H1 (cell line): ENCODE data around the gene UMAD1. TPM values are rescaled to one million over a fixed set of nuclear protein-coding genes. Genes with fewer than 3 reads are reported as not detected.

Experiments
- CTCF ChIA-PET: fragments of 300-600 bp; sonication (Branson Sonifier 250); formaldehyde crosslinking; loops from one replicate; lab custom pipeline; 2021; ENCODE audit not compliant: partially characterized antibody; lab: Charles Lee
- POLR2A ChIA-PET: fragments of 300-600 bp; sonication (Branson Sonifier 250); formaldehyde crosslinking; loops from one replicate; lab custom pipeline; 2021; ENCODE audit warnings: inconsistent platforms; ENCODE audit not compliant: partially characterized antibody; lab: Charles Lee
- DNase-seq, 2 experiments: peaks; one replicate each; pipeline versions ENCODE4 v3.0.0 to v3.0.0-alpha.2; 2010 to 2022; ENCODE audit warnings: low spot score in 2 of 2, low read depth in 1 of 2, mixed read lengths in 1 of 2
- FAIRE-seq: peaks from 2 replicates; lab custom pipeline; 2011; peaks lifted over from hg19 to GRCh38; lab: Jason Lieb, UNC
- H2AFZ ChIP-seq: 2 replicates; pipeline ENCODE4 v1.8.1; 2012; ENCODE audit warnings: low read length, inconsistent platforms
- H2AK5ac ChIP-seq: 2 replicates; pipeline ENCODE4 v1.6.1; 2013; ENCODE audit warnings: low read depth, low read length
- H2BK120ac ChIP-seq: replicated peaks from 2 replicates; pipeline ENCODE3; 2013; ENCODE audit warnings: low read depth, low read length, inconsistent platforms
- H2BK12ac ChIP-seq: 2 replicates; pipeline ENCODE4 v1.6.1; 2013; ENCODE audit warnings: low read depth, low read length
- H2BK15ac ChIP-seq: 2 replicates; pipeline ENCODE4 v1.6.1; 2013; ENCODE audit warnings: low read length
- H2BK20ac ChIP-seq: 2 replicates; pipeline ENCODE4 v1.6.1; 2013; ENCODE audit warnings: low read length
- H2BK5ac ChIP-seq: 2 replicates; pipeline ENCODE4 v1.6.1; 2013; ENCODE audit warnings: low read depth, low read length
- H3K14ac ChIP-seq: 2 replicates; pipeline ENCODE4 v1.6.1; 2013; ENCODE audit warnings: inconsistent platforms; ENCODE audit not compliant: insufficient read length
- H3K18ac ChIP-seq: 2 replicates; pipeline ENCODE4 v1.6.1; 2013; ENCODE audit warnings: low read length; ENCODE audit errors: extremely low read depth
- H3K23ac ChIP-seq: 2 replicates; pipeline ENCODE4 v1.6.1; 2013; ENCODE audit warnings: inconsistent platforms; ENCODE audit not compliant: insufficient read length
- H3K23me2 ChIP-seq: 2 replicates; pipeline ENCODE4 v1.6.1; 2013; ENCODE audit warnings: low read depth, low read length
- H3K27ac ChIP-seq: 2 replicates; pipeline ENCODE4 v1.6.1; 2011; ENCODE audit warnings: low read depth, low read length, inconsistent platforms
- H3K27me3 ChIP-seq, 4 experiments: replicated peaks in 1 of 4; 1 replicate in 1 of 4; 2 replicates in 3 of 4; pipeline versions ENCODE4 v1.6.1 to v1.8.1; 2011 to 2013; ENCODE audit warnings: low read length in 3 of 4, mild to moderate bottlenecking in 3 of 4, inconsistent platforms in 2 of 4, mixed read lengths in 2 of 4, moderate library complexity in 1 of 4; ENCODE audit not compliant: control insufficient read depth in 3 of 4, insufficient read depth in 3 of 4; ENCODE audit errors: extremely low read depth in 1 of 4
- H3K36me3 ChIP-seq, 4 experiments: 2 replicates each; pipeline versions ENCODE4 v1.6.1 to v1.8.1; 2011 to 2013; ENCODE audit warnings: mild to moderate bottlenecking in 4 of 4, low read length in 3 of 4, moderate library complexity in 2 of 4, control low read depth in 1 of 4, inconsistent platforms in 1 of 4; ENCODE audit not compliant: insufficient read depth in 4 of 4, control insufficient read depth in 2 of 4
- H3K4ac ChIP-seq: replicated peaks from 2 replicates; pipeline ENCODE3; 2013; ENCODE audit warnings: low read length, low read depth, mixed read lengths, inconsistent platforms; ENCODE audit not compliant: insufficient read length
- H3K4me1 ChIP-seq, 4 experiments: replicated peaks in 1 of 4; 1 replicate in 1 of 4; 2 replicates in 3 of 4; pipeline versions ENCODE4 v1.6.1 to v1.8.1; 2011 to 2013; ENCODE audit warnings: low read length in 3 of 4, inconsistent platforms in 2 of 4, mixed read lengths in 1 of 4; ENCODE audit not compliant: insufficient read depth in 4 of 4, control insufficient read depth in 3 of 4
- H3K4me2 ChIP-seq, 2 experiments: 2 replicates each; pipeline versions ENCODE4 v1.6.1 to v1.8.1; 2011 to 2013; ENCODE audit warnings: low read depth in 2 of 2, low read length in 2 of 2, control low read depth in 1 of 2, inconsistent platforms in 1 of 2, mild to moderate bottlenecking in 1 of 2; ENCODE audit not compliant: insufficient read depth in 1 of 2
- H3K4me3 ChIP-seq, 4 experiments: fragments of 200-600, 300-600 bp in 1 of 4; sonication (generic), shearing (Covaris generic), sonication (Bioruptor Twin) in 1 of 4; 2 replicates each; pipeline versions ENCODE4 v1.5.1 to v1.8.1; 2011 to 2016; ENCODE audit warnings: low read length in 4 of 4, low read depth in 3 of 4, control low read depth in 2 of 4, inconsistent platforms in 2 of 4, mild to moderate bottlenecking in 2 of 4, mixed read lengths in 1 of 4, moderate library complexity in 1 of 4; ENCODE audit not compliant: insufficient read depth in 2 of 4; ENCODE audit errors: extremely low read depth in 1 of 4
- H3K56ac ChIP-seq: replicated peaks from 2 replicates; pipeline ENCODE3; 2013; ENCODE audit warnings: low read depth, mild to moderate bottlenecking, mixed read lengths, low read length, inconsistent platforms; ENCODE audit not compliant: insufficient read length
- H3K79me1 ChIP-seq: 2 replicates; pipeline ENCODE4 v1.6.1; 2013; ENCODE audit warnings: low read depth, low read length, control low read depth
- H3K79me2 ChIP-seq, 2 experiments: 2 replicates each; pipeline versions ENCODE4 v1.6.1 to v1.8.1; 2012 to 2013; ENCODE audit warnings: low read length in 2 of 2, mild to moderate bottlenecking in 2 of 2, inconsistent platforms in 1 of 2; ENCODE audit not compliant: insufficient read depth in 2 of 2, control insufficient read depth in 1 of 2
- H3K9ac ChIP-seq, 4 experiments: replicated peaks in 1 of 4; 1 replicate in 1 of 4; 2 replicates in 3 of 4; pipeline versions ENCODE4 v1.6.1 to v1.8.1; 2011 to 2013; ENCODE audit warnings: low read depth in 3 of 4, low read length in 3 of 4, control low read depth in 2 of 4, mild to moderate bottlenecking in 2 of 4, moderate library complexity in 2 of 4, inconsistent platforms in 1 of 4; ENCODE audit errors: extremely low read depth in 1 of 4
- H3K9me3 ChIP-seq, 2 experiments: 2 replicates each; pipeline versions ENCODE4 v1.6.1 to v1.8.1; 2012 to 2013; ENCODE audit warnings: mild to moderate bottlenecking in 2 of 2, moderate library complexity in 2 of 2, control low read depth in 1 of 2, inconsistent platforms in 1 of 2, low read depth in 1 of 2, low read length in 1 of 2, mixed read lengths in 1 of 2; ENCODE audit not compliant: insufficient read depth in 2 of 2
- H4K20me1 ChIP-seq, 2 experiments: replicated peaks in 1 of 2; 2 replicates each; pipeline versions ENCODE3 to v1.8.1; 2011 to 2013; ENCODE audit warnings: inconsistent platforms in 2 of 2, low read length in 2 of 2, mild to moderate bottlenecking in 1 of 2; ENCODE audit not compliant: insufficient read depth in 2 of 2, control insufficient read depth in 1 of 2
- H4K5ac ChIP-seq: 2 replicates; pipeline ENCODE4 v1.6.1; 2013; ENCODE audit warnings: low read length, low read depth, mixed read lengths, inconsistent platforms; ENCODE audit not compliant: insufficient read length
- H4K8ac ChIP-seq: 2 replicates; pipeline ENCODE4 v1.8.0; 2013; ENCODE audit warnings: mild to moderate bottlenecking, moderate library complexity, low read length, inconsistent platforms; ENCODE audit not compliant: insufficient read depth; ENCODE audit errors: extremely low read depth
- H4K91ac ChIP-seq: replicated peaks from 2 replicates; pipeline ENCODE3; 2013; ENCODE audit warnings: low read length, mixed read lengths, inconsistent platforms; ENCODE audit not compliant: insufficient read length
- BACH1 ChIP-seq: IDR thresholded peaks from 2 replicates; pipeline ENCODE4 v1.6.1; 2012; ENCODE audit warnings: low read length, improper control_type of control experiment
- FOSL1 ChIP-seq: IDR thresholded peaks from 2 replicates; pipeline ENCODE4 v1.6.1; 2011; ENCODE audit warnings: mild to moderate bottlenecking, low read depth, low read length, moderate library complexity; ENCODE audit not compliant: insufficient read depth
- SIX5 ChIP-seq: IDR thresholded peaks from 2 replicates; pipeline ENCODE4 v1.6.1; 2011; ENCODE audit warnings: mild to moderate bottlenecking, low read depth, low read length
- TAF1 ChIP-seq: IDR thresholded peaks from 2 replicates; pipeline ENCODE4 v1.6.1; 2011; ENCODE audit warnings: mild to moderate bottlenecking, low read depth, low read length
- WGBS, 2 experiments: shearing (Covaris generic) in 1 of 2; methylation state at CpG; one replicate each; pipeline versions ENCODE4 v1.1.6 to v1.1.7; 2013 to 2015; ENCODE audit warnings: low lambda C conversion rate in 2 of 2, mixed read lengths in 2 of 2, inconsistent platforms in 1 of 2, low coverage in 1 of 2, missing lambda C conversion rate in 1 of 2; ENCODE audit not compliant: insufficient replicate concordance in 2 of 2, insufficient coverage in 1 of 2, insufficient read length in 1 of 2; ENCODE audit errors: extremely low coverage in 1 of 2, missing lambda C conversion rate in 1 of 2; 5-methylcytosine and 5-hydroxymethylcytosine counted together
- polyA plus RNA-seq, 7 experiments: library from polyadenylated mRNA; depleted of rRNA in 3 of 7; stranded (reverse) in 5 of 7; unstranded in 2 of 7; fragments of >200 nt in 5 of 7; fragments of 200-250 nt in 2 of 7; gene quantifications; 1 replicate in 5 of 7; 2 replicates in 1 of 7; 4 replicates in 1 of 7; pipeline versions ENCODE4 v1.2.1 to v1.2.3, GENCODE V29; 2011 to 2013; ENCODE audit warnings: missing spikeins in 2 of 7, mixed read lengths in 2 of 7
- total RNA-seq: library from RNA; stranded (reverse); fragmentation: NEBNext Ultra II Directional; extraction: Animal tissue kit (Norgen Biotek cat#: 25700); gene quantifications from 2 replicates; pipeline ENCODE4 v1.2.1, GENCODE V29; 2021

The UMAD1 gene
- total and polyA plus RNA-seq, 2 of the 8 experiments (the other 6 are each of a cell fraction or from before 2014, with no cell fraction given) = 10.4 to 12.3 TPM

DNA sequence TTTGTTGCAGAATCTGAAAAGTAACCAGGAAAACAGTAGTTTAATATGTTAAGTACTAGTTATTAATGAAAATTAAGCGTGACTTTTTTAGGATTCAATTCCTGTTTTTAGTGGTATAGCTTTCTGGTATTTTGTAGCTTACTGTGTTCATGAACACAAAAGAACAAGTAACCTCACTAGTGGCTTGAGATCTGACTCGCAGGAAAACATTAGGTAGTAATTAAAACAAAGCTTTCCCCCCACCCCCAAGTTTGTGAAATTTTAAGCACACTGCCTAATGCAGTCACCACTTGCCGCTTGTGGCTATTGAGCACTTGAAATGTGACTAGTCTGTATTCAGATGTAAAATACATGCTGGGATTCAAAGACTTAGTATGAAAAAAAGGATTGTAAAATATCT is 180.4 kb downstream of the UMAD1 start:
- no peak overlapping the region for H4K8ac ChIP-seq
- H3K4me1 ChIP-seq = peaks cover 0 to 8% (median 4%) of the 10 kb centered on the region in 4 experiments; a peak in 3 of 7 replicates
- peak overlapping the region; percentile 77 for H4K5ac ChIP-seq
- 19% methylated on average over 3 of the region's 3 CpGs; no CpG with 5 or more reads in 1 of the 2 experiments for WGBS, 2 experiments
- DNase-seq (no peak), FAIRE-seq (peak; percentile 62)
- H2BK5ac ChIP-seq = no peak overlapping the region
- no peak overlapping the region for H4K91ac ChIP-seq
- no peak overlapping the region for H2BK120ac ChIP-seq
- no peak overlapping the region for H2AFZ ChIP-seq
- H3K23ac ChIP-seq = no peak overlapping the region
- no peak overlapping the region for H3K4ac ChIP-seq
- no peaks in the 10 kb centered on the region for H3K27me3 ChIP-seq
- H3K36me3 ChIP-seq = no peaks in the 10 kb centered on the region
- H2AK5ac ChIP-seq = no peak overlapping the region
- no peak overlapping the region for H2BK20ac ChIP-seq
- no peaks in the 10 kb centered on the region for H4K20me1 ChIP-seq
- peak overlapping the region in 1 of 4 experiments; percentile 44; a peak in 1 of 8 replicates for H3K4me3 ChIP-seq
- H3K56ac ChIP-seq = no peak overlapping the region
- H3K18ac ChIP-seq = no peak overlapping the region
- H3K9me3 ChIP-seq = no peaks in the 10 kb centered on the region
- POLR2A ChIA-PET = interaction anchor here (0.8 kb wide), 1 partner anchor 293 kb away, joined by 3 read pairs; no protein-coding TSS in a partner anchor
- H3K27ac ChIP-seq = no peak overlapping the region
- H3K79me1 ChIP-seq = no peaks in the 10 kb centered on the region
- no peak overlapping the region for H2BK15ac ChIP-seq
- H3K79me2 ChIP-seq = no peaks in the 10 kb centered on the region
- no peak overlapping the region for H3K9ac ChIP-seq
- no peak overlapping the region for H2BK12ac ChIP-seq
- peak overlapping the region; percentile 27 to 46 for H3K4me2 ChIP-seq
- CTCF ChIA-PET = interaction anchor here (1.5 kb wide), 1 partner anchor 215 kb away, joined by 4 read pairs; no protein-coding TSS in a partner anchor
- H3K14ac ChIP-seq = no peak overlapping the region
- no peaks in the 10 kb centered on the region for H3K23me2 ChIP-seq
- TF ChIP-seq BACH1 = no peak
- no peak for TF ChIP-seq FOSL1
- no peak for TF ChIP-seq SIX5
- no peak for TF ChIP-seq TAF1
